ENCODE data around the gene RBP3. TPM values are rescaled to one million over a fixed set of nuclear protein-coding genes. Genes with fewer than 3 reads are reported as not detected.

The RBP3 gene
- total and polyA plus RNA-seq, 12 donors, result 0.11 TPM; not detected in 11

GRCh38 chr10:47400786-47401185 is 52.6 kb downstream of the RBP3 start:
- H3K36me3 ChIP-seq (replicated peaks in 1 of 2), result no peaks in the 10 kb centered on the region
- H3K4me1 ChIP-seq (replicated peaks in 1 of 2), result peaks cover 9 to 17% of the 10 kb centered on the region in 2 donors
- WGBS, 4 donors, result 90 to 98% (median 94%) methylated on average over 3 of the region's 3 CpGs
- H3K27me3 ChIP-seq, result no peaks in the 10 kb centered on the region
- intact Hi-C loops (cut with DNase I), result no loop called here
- no peak for TF ChIP-seq POLR2A (IDR thresholded peaks at IDR 0.05)
- no peak for TF ChIP-seq CTCF (IDR thresholded peaks at IDR 0.05)
- peak in 1 of 7 donors; percentile 11 for DNase-seq
- H3K27ac ChIP-seq, result no peak overlapping the region
- no peaks in the 10 kb centered on the region for H3K9me3 ChIP-seq (replicated peaks in 1 of 3)
- no peak overlapping the region for H3K4me3 ChIP-seq

GRCh38 chr10:47401210-47401609 is 53.0 kb downstream of the RBP3 start:
- DNase-seq, result no peak
- H3K27me3 ChIP-seq, result no peaks in the 10 kb centered on the region
- intact Hi-C loops (cut with DNase I), result no loop called here
- no peak for TF ChIP-seq CTCF (IDR thresholded peaks at IDR 0.05)
- no peak for TF ChIP-seq POLR2A (IDR thresholded peaks at IDR 0.05)
- peaks cover 9 to 17% of the 10 kb centered on the region in 2 donors for H3K4me1 ChIP-seq (replicated peaks in 1 of 2)
- no peaks in the 10 kb centered on the region for H3K36me3 ChIP-seq (replicated peaks in 1 of 2)
- no peaks in the 10 kb centered on the region for H3K9me3 ChIP-seq (replicated peaks in 1 of 3)
- no peak overlapping the region for H3K4me3 ChIP-seq
- H3K27ac ChIP-seq, result no peak overlapping the region
- 96 to 100% (median 96%) methylated on average over 2 to 4 of the region's 4 CpGs; no CpG with 5 or more reads in 1 of the 4 donors for WGBS, 4 donors

- H3K4me3 ChIP-seq, result no peak overlapping the region
- 60 to 77% (median 71%) methylated on average over 9 to 10 of the region's 10 CpGs for WGBS, 4 donors
- H3K27me3 ChIP-seq, result no peaks in the 10 kb centered on the region
- H3K36me3 ChIP-seq (replicated peaks in 1 of 2), result no peaks in the 10 kb centered on the region
- DNase-seq, result peak in 1 of 7 donors; percentile 46
- TF ChIP-seq POLR2A (IDR thresholded peaks at IDR 0.05) (no peak), CTCF (IDR thresholded peaks at IDR 0.05) (no peak)
- no peaks in the 10 kb centered on the region for H3K9me3 ChIP-seq (replicated peaks in 1 of 3)
- H3K4me1 ChIP-seq (replicated peaks in 1 of 2), result peaks cover 9 to 17% of the 10 kb centered on the region in 2 donors
- intact Hi-C loops (cut with DNase I), result no loop called here
- H3K27ac ChIP-seq, result peak overlapping the region in 1 of 5 donors; percentile 75
Observed at GRCh38 chr10:47401874-47402640, 53.9 kb downstream of the RBP3 start.

- Histone ChIP-seq H3K36me3 (replicated peaks in 1 of 2) (no peaks in the 10 kb centered on the region), H3K27me3 (no peaks in the 10 kb centered on the region), H3K4me1 (replicated peaks in 1 of 2) (peaks cover 9 to 17% of the 10 kb centered on the region in 2 donors), H3K9me3 (replicated peaks in 1 of 3) (no peaks in the 10 kb centered on the region), H3K4me3 (no peak overlapping the region), H3K27ac (peak overlapping the region in 2 of 5 donors; percentile 3 to 75)
- intact Hi-C loops (cut with DNase I), result no loop called here
- WGBS, 4 donors, result 34 to 41% (median 37%) methylated on average over 4 of the region's 4 CpGs
- peak; percentile 75 to 92 (median 86) for DNase-seq
- TF ChIP-seq POLR2A (IDR thresholded peaks at IDR 0.05), result no peak
- TF ChIP-seq CTCF (IDR thresholded peaks at IDR 0.05), result no peak
Observed at GRCh38 chr10:47402641-47403301, 54.6 kb downstream of the RBP3 start.

Data from adrenal gland (tissue), 12 donors.